HAP-1 (cell line): ENCODE results near the gene DLG5.

Source experiments
- DNase-seq, 2 experiments: peaks; one replicate each; pipeline ENCODE4 v3.0.0-alpha.2; 2016 to 2020; ENCODE audit warnings: low spot score in 2 of 2
- H3K27me3 ChIP-seq: fragments of 250-450 bp; sonication (Bioruptor Pico); 2 replicates; pipeline ENCODE4 v1.5.1; 2020; ENCODE audit warnings: low read depth, mild to moderate bottlenecking, moderate library complexity
- H3K36me3 ChIP-seq: fragments of 250-450 bp; sonication (Bioruptor Pico); replicated peaks from 2 replicates; pipeline ENCODE4 v1.5.1; 2020; ENCODE audit warnings: mild to moderate bottlenecking
- H3K4me1 ChIP-seq: fragments of 250-450 bp; sonication (Bioruptor Pico); 2 replicates; pipeline ENCODE4 v1.5.1; 2020; ENCODE audit warnings: mild to moderate bottlenecking
- H3K4me3 ChIP-seq: fragments of 250-450 bp; sonication (Bioruptor Pico); 2 replicates; pipeline ENCODE4 v1.5.1; 2020; ENCODE audit warnings: mild to moderate bottlenecking, moderate library complexity
- H3K9me3 ChIP-seq: fragments of 250-450 bp; sonication (Bioruptor Pico); 2 replicates; pipeline ENCODE4 v1.5.1; 2020; ENCODE audit warnings: mild to moderate bottlenecking, moderate library complexity
- in situ Hi-C: fragments of 300-500 bp; cut with MboI; formaldehyde crosslinking; loops from 3 replicates; pipeline ENCODE4 v1.14.3; 2020; ENCODE audit warnings: low sequenced_read_pairs, inconsistent platforms, mixed read lengths

DLG5 gene

DNA sequence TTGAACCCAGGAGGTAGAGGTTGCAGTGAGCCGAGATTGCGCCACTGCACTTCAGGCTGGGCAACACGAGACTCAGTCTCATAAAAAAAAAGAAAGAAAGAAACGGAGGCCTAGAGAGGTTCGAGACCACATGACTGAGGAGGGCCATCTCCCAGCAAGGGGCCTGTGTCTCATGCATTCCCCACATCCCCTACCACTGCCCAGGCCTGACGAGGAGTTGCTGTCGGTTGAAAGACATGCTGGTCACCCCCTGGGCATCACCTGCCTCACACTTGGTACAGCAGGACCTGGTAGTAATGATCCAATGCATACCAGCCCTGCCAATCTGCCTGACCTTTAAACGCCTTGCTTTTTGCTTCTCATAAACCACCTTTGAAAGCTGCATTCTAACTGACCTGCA, 85.9 kb downstream of the DLG5 start:
- in situ Hi-C loops, result no loop called here
- Histone ChIP-seq H3K36me3 (peaks cover 27% of the 10 kb centered on the region), H3K9me3 (no peaks in the 10 kb centered on the region), H3K27me3 (no peaks in the 10 kb centered on the region), H3K4me1 (peaks cover 7% of the 10 kb centered on the region), H3K4me3 (no peak overlapping the region)
- no peak for DNase-seq

DNA sequence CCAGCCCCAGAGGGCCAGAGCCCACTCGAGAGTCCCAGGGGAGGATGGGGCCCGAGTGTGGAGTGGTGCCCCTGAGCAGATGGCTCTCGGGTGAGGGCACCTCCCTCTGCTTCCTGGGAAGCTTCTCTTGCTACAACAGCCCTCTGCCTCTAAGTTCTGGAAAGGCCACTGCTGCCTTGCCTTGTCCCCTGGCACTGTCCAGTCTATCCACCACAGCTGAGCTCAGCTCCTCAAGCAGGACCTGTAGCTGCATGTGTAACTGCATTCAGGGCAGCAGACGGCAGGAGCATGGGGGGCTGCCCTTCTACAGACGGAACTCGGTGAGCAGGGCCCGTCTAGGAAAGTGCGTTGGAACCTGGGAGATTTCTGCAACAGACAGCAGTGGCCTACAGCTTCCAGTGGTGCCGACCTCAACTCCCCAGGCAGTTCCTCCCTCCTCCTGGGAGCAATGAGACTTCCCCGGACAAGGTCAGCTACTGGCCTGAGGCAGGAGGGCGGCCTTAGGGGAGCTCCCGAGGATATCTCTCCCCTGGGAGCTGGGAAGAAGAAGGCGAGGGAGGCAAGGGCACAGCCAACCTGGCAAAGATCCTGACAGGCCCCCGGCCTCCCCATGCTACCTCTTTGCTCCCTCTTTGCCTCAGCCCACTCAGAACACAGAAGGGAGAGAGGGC, 88.5 kb downstream of the DLG5 start:
- no peak for DNase-seq
- Histone ChIP-seq H3K27me3 (no peaks in the 10 kb centered on the region), H3K4me3 (no peak overlapping the region), H3K4me1 (peaks cover 7% of the 10 kb centered on the region), H3K9me3 (no peaks in the 10 kb centered on the region), H3K36me3 (peaks cover 35% of the 10 kb centered on the region)
- in situ Hi-C loops, result no loop called here

DNA sequence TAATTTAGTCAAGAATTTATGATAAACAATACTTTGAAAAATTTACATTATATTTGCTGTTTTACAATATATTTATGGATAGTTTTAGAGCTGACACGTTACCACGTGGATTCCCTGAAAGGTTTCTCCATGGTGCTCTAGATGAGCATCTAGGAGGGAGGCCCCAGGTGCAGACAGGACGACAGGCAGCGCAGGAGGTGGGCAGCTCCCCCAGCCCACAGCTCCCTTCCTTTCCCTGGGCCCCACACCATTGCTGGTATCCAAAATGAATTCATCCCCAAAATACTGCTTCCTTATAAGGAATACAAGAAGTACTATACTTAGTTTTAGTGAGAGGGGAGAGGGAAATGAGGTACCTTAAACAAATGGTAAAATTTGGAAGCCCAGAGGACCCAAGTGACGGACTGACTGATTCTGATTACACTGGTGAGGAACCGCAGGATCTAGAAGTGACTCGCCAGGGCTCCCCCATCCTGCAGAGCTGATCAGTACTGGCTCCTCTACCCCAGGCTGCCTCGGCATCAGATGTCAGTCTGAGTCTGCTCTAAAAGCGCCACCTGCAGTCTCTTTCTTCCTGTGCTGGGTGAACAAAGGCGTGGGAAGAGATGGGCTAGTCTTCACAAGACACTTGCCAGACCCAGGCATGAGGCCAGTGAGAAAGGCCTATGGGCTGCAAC, 89.2 kb downstream of the DLG5 start:
- in situ Hi-C loops, result no loop called here
- H3K27me3 ChIP-seq, result no peaks in the 10 kb centered on the region
- peaks cover 7% of the 10 kb centered on the region for H3K4me1 ChIP-seq
- H3K4me3 ChIP-seq, result no peak overlapping the region
- no peaks in the 10 kb centered on the region for H3K9me3 ChIP-seq
- DNase-seq, result peak; percentile 22 to 59
- peaks cover 40% of the 10 kb centered on the region for H3K36me3 ChIP-seq

DNA sequence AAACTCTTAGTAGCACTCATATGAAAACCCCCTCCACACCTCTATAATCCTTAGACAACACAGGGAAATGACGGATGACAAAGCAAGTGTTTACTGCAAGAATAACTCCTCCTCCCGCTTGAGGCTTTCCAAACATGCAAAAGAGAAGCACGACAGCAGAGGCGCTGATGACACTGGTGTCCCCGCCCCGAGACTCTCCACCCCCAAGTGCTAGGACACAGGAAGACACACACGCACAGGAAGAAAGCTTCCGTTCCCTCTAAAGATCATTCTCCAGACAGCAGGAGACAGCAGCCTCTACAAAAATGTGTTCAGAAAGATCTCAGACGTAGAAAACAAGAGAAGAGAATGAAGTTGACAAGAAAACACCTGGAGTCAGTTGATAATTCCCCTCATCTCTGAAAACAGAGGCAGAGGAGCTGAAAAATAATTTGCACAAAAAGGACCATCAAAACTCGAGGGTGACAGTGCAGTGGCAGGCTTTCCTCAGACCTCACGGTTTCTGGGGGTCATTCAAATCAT, 90.2 kb downstream of the DLG5 start:
- DNase-seq, result peak; percentile 60 to 79
- Histone ChIP-seq H3K9me3 (no peaks in the 10 kb centered on the region), H3K4me3 (no peak overlapping the region), H3K27me3 (no peaks in the 10 kb centered on the region), H3K4me1 (peaks cover 7% of the 10 kb centered on the region), H3K36me3 (peaks cover 30% of the 10 kb centered on the region)
- in situ Hi-C loops, result no loop called here

DNA sequence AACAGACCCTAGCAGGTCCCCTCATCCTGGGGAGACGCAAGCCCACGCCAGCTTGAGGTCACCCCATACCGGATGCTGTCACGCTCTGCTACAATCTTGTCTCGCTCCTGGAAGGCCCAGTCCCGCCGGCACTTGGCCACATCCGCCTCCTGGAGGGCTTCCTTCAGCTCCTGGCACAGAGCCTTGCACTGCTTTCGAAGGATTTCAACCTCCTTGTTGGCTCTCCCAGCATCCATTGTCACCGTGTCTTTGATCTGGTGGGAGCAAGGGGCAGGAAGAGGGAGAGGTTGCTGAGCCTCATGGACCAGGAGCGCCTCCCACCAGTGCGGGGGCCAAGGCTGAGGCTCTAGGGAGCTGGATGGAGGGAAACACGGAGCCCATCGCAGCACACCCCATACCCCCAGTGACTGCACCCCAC, 90.9 kb downstream of the DLG5 start:
- H3K36me3 ChIP-seq, result peaks cover 23% of the 10 kb centered on the region
- in situ Hi-C loops, result no loop called here

DNA sequence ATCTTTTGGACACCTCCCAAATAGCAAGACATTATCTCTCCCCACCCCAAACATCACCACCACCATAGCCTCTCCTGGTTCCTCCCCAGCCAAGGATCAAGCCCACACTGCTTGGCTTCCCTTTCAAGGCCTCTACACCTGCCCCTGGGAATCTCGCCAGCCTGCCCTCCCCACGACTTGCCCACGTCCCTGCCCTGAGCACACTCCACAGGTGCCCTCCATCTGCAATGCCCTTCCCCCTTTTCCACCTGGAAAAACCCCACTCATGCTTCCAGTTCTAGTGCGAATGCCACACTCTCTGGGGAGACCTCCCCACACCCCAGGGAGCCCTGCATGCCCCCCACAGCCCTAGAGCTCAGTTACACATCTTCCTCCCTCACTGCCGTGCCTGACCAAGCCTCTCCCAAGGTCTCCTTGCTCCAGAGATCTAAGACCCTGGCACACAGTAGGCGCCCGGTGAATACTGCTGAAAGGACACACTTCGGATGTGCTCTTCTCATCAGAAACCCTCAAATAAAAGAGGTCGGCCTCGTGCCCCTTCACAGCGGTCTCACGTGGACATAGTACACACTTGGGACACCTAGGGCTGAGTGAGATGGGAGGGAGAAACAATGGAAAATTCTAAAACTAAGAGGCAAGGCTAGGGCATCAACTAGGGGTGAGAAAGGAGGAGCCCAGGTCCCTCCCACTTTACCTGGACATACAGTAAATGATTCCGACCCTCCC, 91.4 kb downstream of the DLG5 start:
- Histone ChIP-seq H3K27me3 (no peaks in the 10 kb centered on the region), H3K36me3 (peaks cover 26% of the 10 kb centered on the region), H3K4me3 (no peak overlapping the region), H3K4me1 (peaks cover 7% of the 10 kb centered on the region), H3K9me3 (no peaks in the 10 kb centered on the region)
- in situ Hi-C loops, result no loop called here
- no peak for DNase-seq

More for the DNA sequence above, 90.9 kb downstream of the DLG5 start:
- Histone ChIP-seq H3K27me3 (no peaks in the 10 kb centered on the region), H3K4me3 (no peak overlapping the region), H3K9me3 (no peaks in the 10 kb centered on the region), H3K4me1 (peaks cover 7% of the 10 kb centered on the region)
- no peak for DNase-seq

DNA sequence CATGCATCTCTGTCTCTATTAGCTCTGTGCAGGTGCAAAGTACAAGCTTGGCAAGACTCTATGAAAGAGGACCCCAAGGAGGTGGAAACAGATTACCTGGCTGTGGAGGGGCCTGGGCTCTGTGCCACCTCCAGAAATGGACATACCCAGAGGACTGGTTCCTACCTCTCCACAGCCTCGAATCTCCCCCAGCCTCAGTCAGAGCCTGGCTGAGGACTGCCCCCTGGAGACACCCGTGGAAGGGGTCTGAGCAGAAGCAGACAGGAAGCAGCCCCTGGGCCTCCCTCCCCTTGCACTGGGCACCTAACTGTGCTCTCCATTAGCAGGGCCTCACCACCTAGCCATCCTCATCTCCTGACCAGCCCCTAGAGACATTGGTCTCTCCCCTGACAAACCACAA, 92.0 kb downstream of the DLG5 start:
- H3K4me3 ChIP-seq, result no peak overlapping the region
- peaks cover 31% of the 10 kb centered on the region for H3K36me3 ChIP-seq
- in situ Hi-C loops, result no loop called here
- H3K27me3 ChIP-seq, result no peaks in the 10 kb centered on the region
- no peak for DNase-seq
- H3K4me1 ChIP-seq, result peaks cover 7% of the 10 kb centered on the region
- H3K9me3 ChIP-seq, result no peaks in the 10 kb centered on the region

DNA sequence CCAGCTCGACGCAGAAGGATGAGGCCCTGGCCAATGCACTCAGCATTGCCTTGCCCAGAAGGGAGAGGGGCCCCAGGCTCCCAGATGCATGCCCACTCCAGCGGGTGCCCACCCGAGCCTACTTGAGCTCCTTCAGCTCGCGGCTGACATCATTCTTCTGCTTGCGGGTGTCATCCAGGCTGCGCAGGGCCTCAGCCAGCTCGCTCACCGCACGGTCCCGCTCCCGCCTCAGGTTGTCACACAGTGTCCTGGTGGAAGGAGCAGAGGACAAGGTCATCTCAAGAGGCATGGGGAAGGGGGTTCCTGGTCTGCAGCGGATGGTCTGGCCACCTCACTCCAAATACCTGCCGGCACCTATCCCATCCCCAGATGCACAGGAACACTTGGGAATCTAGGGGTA, 92.8 kb downstream of the DLG5 start:
- no peaks in the 10 kb centered on the region for H3K9me3 ChIP-seq
- DNase-seq, result no peak
- H3K36me3 ChIP-seq, result peaks cover 35% of the 10 kb centered on the region
- H3K4me3 ChIP-seq, result no peak overlapping the region
- no peaks in the 10 kb centered on the region for H3K27me3 ChIP-seq
- peaks cover 7% of the 10 kb centered on the region for H3K4me1 ChIP-seq
- in situ Hi-C loops, result no loop called here

DNA sequence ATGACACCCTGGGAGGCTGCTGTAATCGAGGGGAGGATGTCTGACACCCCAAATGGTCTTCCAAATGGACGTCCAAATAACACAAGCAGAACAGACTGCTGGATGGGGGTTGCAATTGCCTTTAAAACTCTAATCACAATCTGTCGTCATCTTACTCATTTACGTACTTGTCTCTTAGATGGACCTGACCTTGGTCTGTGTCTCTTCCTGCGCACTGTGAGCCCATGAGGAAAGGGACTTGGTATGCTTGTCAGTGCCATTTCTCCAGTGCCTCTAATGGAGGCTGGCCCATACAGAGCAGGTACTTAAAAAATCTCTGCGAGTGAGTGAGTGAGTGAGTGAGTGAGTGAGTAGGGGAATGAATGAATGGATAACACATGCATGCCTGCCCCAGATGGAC, 93.3 kb downstream of the DLG5 start:
- Histone ChIP-seq H3K4me3 (no peak overlapping the region), H3K36me3 (peaks cover 34% of the 10 kb centered on the region), H3K4me1 (peaks cover 7% of the 10 kb centered on the region), H3K27me3 (no peaks in the 10 kb centered on the region), H3K9me3 (no peaks in the 10 kb centered on the region)
- DNase-seq, result no peak
- in situ Hi-C loops, result no loop called here

DNA sequence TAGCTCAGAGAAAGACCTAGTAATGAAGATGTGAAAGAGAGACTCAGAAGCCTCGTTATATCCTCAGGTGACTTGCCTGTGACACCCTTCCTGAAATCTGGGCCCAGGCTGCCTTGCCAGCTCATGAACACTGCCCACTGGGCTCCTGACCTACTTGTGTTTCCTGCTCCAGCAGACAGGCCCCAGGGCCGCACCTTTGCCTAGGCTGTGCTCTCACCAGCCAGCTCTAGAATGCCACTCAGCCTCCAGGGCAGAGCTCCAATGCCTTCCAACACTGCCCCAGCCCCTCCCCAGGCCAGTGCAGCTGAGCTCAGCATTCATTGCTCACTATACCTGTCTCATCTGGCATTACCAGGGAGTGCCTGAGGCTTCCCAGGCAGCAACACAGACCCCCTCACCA, 94.3 kb downstream of the DLG5 start:
- peaks cover 7% of the 10 kb centered on the region for H3K4me1 ChIP-seq
- no peak overlapping the region for H3K4me3 ChIP-seq
- peaks cover 34% of the 10 kb centered on the region for H3K36me3 ChIP-seq
- no peaks in the 10 kb centered on the region for H3K27me3 ChIP-seq
- in situ Hi-C loops, result no loop called here
- DNase-seq, result no peak
- no peaks in the 10 kb centered on the region for H3K9me3 ChIP-seq

DNA sequence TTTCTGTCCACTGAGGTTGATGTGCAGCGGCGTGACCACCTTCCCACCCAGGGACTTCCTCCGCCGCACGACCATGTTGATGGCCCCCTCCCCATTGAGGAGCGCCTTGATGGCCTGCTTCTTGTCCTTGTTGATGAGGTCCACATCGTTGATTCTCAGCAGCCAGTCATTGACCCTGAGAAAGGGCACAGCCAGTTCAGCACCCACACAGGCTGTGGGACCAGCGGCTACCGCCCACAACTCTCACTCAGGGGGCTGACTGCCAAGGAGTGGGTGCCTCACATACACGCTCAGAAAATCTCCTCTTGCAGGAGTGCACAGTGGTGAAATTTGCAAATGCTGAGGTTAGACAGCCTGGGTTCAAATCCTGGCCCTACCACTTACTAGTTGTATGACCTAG, 97.2 kb downstream of the DLG5 start:
- no peaks in the 10 kb centered on the region for H3K9me3 ChIP-seq
- peaks cover 34% of the 10 kb centered on the region for H3K36me3 ChIP-seq
- H3K4me3 ChIP-seq, result no peak overlapping the region
- in situ Hi-C loops, result no loop called here
- H3K4me1 ChIP-seq, result no peaks in the 10 kb centered on the region
- no peak for DNase-seq
- no peaks in the 10 kb centered on the region for H3K27me3 ChIP-seq

DNA sequence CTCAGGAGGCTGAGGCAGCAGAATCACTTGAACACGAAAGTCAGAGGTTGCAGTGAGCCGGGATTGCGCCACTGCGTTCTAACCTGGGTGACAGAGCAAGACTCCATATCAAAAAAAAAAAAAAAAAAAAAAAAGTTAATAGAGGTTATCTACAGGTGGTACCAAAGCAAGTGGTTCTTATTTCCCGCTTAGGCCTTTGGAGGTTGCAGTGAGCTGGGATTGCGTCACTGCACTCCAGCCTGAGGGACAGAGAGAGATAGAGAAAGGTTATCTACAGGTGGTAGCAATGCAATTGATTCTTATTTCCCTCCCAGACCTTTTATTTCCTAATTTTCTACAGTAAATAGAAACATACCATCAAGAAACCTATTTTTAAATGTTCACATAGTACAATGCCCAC, 98.2 kb downstream of the DLG5 start:
- in situ Hi-C loops, result no loop called here
- Histone ChIP-seq H3K9me3 (no peaks in the 10 kb centered on the region), H3K4me1 (no peaks in the 10 kb centered on the region), H3K27me3 (no peaks in the 10 kb centered on the region), H3K4me3 (no peak overlapping the region), H3K36me3 (peaks cover 26% of the 10 kb centered on the region)
- DNase-seq, result no peak

DNA sequence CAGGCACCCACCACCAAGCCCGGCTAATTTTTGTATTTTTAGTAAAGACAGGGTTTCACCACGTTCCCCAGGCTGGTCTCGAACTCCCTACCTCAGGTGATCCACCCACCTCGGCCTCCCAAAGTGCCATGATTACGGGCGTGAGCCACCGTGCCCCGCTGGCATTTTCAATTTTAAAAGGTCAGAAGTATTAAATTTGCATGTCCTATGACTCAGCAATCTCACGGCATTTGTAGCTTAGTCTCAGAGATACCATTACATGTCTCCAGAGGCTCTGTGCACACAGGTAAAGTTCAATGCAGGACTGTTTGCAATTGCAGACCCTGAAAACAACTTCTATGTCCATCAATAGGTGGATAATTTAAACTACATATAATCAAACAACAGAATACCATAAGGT, 99.2 kb downstream of the DLG5 start:
- DNase-seq, result no peak
- Histone ChIP-seq H3K27me3 (no peaks in the 10 kb centered on the region), H3K4me1 (no peaks in the 10 kb centered on the region), H3K4me3 (no peak overlapping the region), H3K9me3 (no peaks in the 10 kb centered on the region), H3K36me3 (peaks cover 16% of the 10 kb centered on the region)
- in situ Hi-C loops, result no loop called here

DNA sequence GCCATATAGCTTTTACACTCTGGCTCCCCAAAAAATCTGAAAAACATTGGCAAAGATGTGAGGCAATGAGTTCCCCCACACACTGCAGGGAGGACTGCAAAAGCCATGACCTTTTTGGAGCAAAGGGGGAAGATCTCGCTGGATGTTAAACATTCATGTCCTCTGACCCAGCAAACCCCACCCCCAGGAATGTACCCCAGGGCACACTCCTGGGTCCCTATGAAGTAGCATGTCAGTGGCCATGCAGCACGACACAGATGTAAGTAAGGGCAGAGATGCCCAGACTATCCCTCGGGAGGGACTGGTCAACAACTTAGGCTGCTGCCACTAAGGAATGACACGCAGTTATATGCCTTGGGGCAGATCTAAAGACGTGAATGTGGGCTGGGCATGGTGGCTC, 100.6 kb downstream of the DLG5 start:
- Histone ChIP-seq H3K4me3 (no peak overlapping the region), H3K36me3 (peaks cover 16% of the 10 kb centered on the region), H3K4me1 (no peaks in the 10 kb centered on the region), H3K9me3 (no peaks in the 10 kb centered on the region), H3K27me3 (no peaks in the 10 kb centered on the region)
- in situ Hi-C loops, result no loop called here
- no peak for DNase-seq
